HL-60 (cell line): ENCODE results near the gene DNALI1.
"Not testable (repeated sequence)": the region's sequence is repeated elsewhere in the genome, so short reads cannot be mapped to it uniquely, and the experiment has no call there.

Experiments used
- CTCF ChIP-seq: IDR thresholded peaks from one replicate; pipeline ENCODE4 v1.5.1; 2011; ENCODE audit warnings: low read length, control low read depth, inconsistent platforms; ENCODE audit not compliant: insufficient read depth
- GABPA ChIP-seq: IDR thresholded peaks from 2 replicates; pipeline ENCODE4 v1.6.1; 2012; ENCODE audit warnings: low read depth
- POLR2AphosphoS5 ChIP-seq: IDR thresholded peaks from 2 replicates; pipeline ENCODE4 v1.6.1; 2012; ENCODE audit warnings: low read depth
- REST ChIP-seq: IDR thresholded peaks from 2 replicates; pipeline ENCODE4 v1.6.1; 2012; ENCODE audit warnings: low read depth; ENCODE audit not compliant: insufficient replicate concordance
- SPI1 ChIP-seq: IDR thresholded peaks from 2 replicates; pipeline ENCODE4 v1.6.1; 2012; ENCODE audit warnings: low read depth, mild to moderate bottlenecking, borderline replicate concordance

- TF ChIP-seq CTCF, POLR2AphosphoS5, REST, GABPA, SPI1: not testable (repeated sequence)
Measured at GRCh38 chr1:37529888-37530287, 26.9 kb upstream of the DNALI1 start.
